HFF-Myc (cell line): ENCODE data around the gene PLCL1.

Source experiments
- DNase-seq: peaks from one replicate; pipeline ENCODE4 v3.0.0-alpha.2; 2011; ENCODE audit warnings: low read depth; ENCODE audit errors: extremely low read depth
- H3K4me3 ChIP-seq: replicated peaks from 2 replicates; pipeline ENCODE4 v1.5.1; 2011; ENCODE audit warnings: low read depth, mild to moderate bottlenecking, control low read depth, low read length
- CTCF ChIP-seq: IDR thresholded peaks from 2 replicates; pipeline ENCODE4 v1.5.1; 2012; ENCODE audit warnings: mild to moderate bottlenecking, low read depth, low read length, control low read depth; ENCODE audit errors: missing control alignments

Gene PLCL1

GRCh38 chr2:197862246-197862955 lies 58.0 kb downstream of the PLCL1 start:
- no peak overlapping the region for H3K4me3 ChIP-seq
- TF ChIP-seq CTCF: no peak
- DNase-seq: no peak

GRCh38 chr2:197863744-197864143 lies 59.4 kb downstream of the PLCL1 start:
- no peak for TF ChIP-seq CTCF
- no peak for DNase-seq
- H3K4me3 ChIP-seq: no peak overlapping the region

- no peak for DNase-seq
- TF ChIP-seq CTCF: no peak
- no peak overlapping the region for H3K4me3 ChIP-seq
These were observed 62.1 kb downstream of the PLCL1 start for GRCh38 chr2:197866455-197866854.

GRCh38 chr2:197867033-197867432 lies 62.6 kb downstream of the PLCL1 start:
- TF ChIP-seq CTCF: no peak
- DNase-seq: no peak
- no peak overlapping the region for H3K4me3 ChIP-seq

GRCh38 chr2:197867624-197868023 lies 63.2 kb downstream of the PLCL1 start:
- H3K4me3 ChIP-seq: no peak overlapping the region
- no peak for TF ChIP-seq CTCF
- no peak for DNase-seq

- H3K4me3 ChIP-seq: no peak overlapping the region
- no peak for TF ChIP-seq CTCF
- no peak for DNase-seq
These were observed 63.8 kb downstream of the PLCL1 start for GRCh38 chr2:197868206-197868605.

GRCh38 chr2:197869041-197869440 lies 64.6 kb downstream of the PLCL1 start:
- DNase-seq: no peak
- no peak for TF ChIP-seq CTCF
- H3K4me3 ChIP-seq: no peak overlapping the region
